Right ventricle myocardium inferior (tissue), 1 donor: ENCODE data around the gene CTNND2. TPM values are rescaled to one million over a fixed set of nuclear protein-coding genes. Genes with fewer than 3 reads are reported as not detected.

Experiments
- ATAC-seq: fragments of 200-7000 bp; cut with Tn5 transposase; one replicate; pipeline ENCODE4 v1.9.1; 2020; ENCODE audit warnings: mild to moderate bottlenecking, moderate library complexity
- DNase-seq: peaks from one replicate; pipeline ENCODE4 v3.0.0; 2021; ENCODE audit errors: missing footprints
- intact Hi-C: fragments of 100-400 bp; cut with DNase I; formaldehyde crosslinking; loops from one replicate; pipeline ENCODE4 v1.11.0; 2022
- total RNA-seq: library from RNA; stranded (reverse); fragmentation: NEBNext Ultra II Directional; extraction: Animal tissue kit (Norgen Biotek cat#: 25700); gene quantifications from one replicate; pipeline ENCODE4 v1.2.1, GENCODE V29; 2021
- donor health status: DM: no; HTN: yes; CAD: no; lungs with severe emphysema.

The CTNND2 gene
- total RNA-seq, 1 donor from 2014 or later, result 1.7 TPM

- intact Hi-C loops, result no loop called here
- ATAC-seq (no peak), DNase-seq (no peak)
Measured at GRCh38 chr5:10932426-10932825, 971.8 kb downstream of the CTNND2 start.

- intact Hi-C loops, result no loop called here
- DNase-seq (no peak), ATAC-seq (no peak)
Measured at GRCh38 chr5:10927608-10928007, 976.6 kb downstream of the CTNND2 start.

GRCh38 chr5:10923310-10923709, 980.9 kb downstream of the CTNND2 start:
- DNase-seq, result no peak
- intact Hi-C loops, result no loop called here
- ATAC-seq, result no peak
